Upper lobe of left lung (tissue), 6 donors: ENCODE data around the gene EFNA5. TPM values are rescaled to one million over a fixed set of nuclear protein-coding genes. Genes with fewer than 3 reads are reported as not detected.

Experiments
- ATAC-seq, 2 donors: fragments of 200-7000 bp; cut with Tn5 transposase; one replicate each; pipeline ENCODE4 v1.9.1; 2022; ENCODE audit warnings: mild to moderate bottlenecking in 2 of 2, moderate library complexity in 2 of 2; ENCODE audit not compliant: low FRiP score in 2 of 2
- DNase-seq, 2 donors: peaks; one replicate each; pipeline ENCODE4 v3.0.0-alpha.2; 2019 to 2020
- H3K27ac ChIP-seq, 4 donors: fragments of 200-600 bp; sonication (generic); one replicate each; pipeline ENCODE4 v1.5.1; 2016 to 2019
- H3K27me3 ChIP-seq, 4 donors: fragments of 200-600 bp; sonication (generic); one replicate each; pipeline ENCODE4 v1.5.1; 2017 to 2019
- H3K36me3 ChIP-seq, 4 donors: fragments of 200-600 bp; sonication (generic); one replicate each; pipeline ENCODE4 v1.5.1; 2016 to 2019
- H3K4me1 ChIP-seq, 4 donors: fragments of 200-600 bp; sonication (generic); one replicate each; pipeline ENCODE4 v1.5.1; 2018 to 2019
- H3K4me3 ChIP-seq, 4 donors: fragments of 200-600 bp; sonication (generic); one replicate each; pipeline ENCODE4 v1.5.1; 2017 to 2019; ENCODE audit warnings: mild to moderate bottlenecking in 2 of 4, moderate library complexity in 1 of 4
- H3K9me3 ChIP-seq, 4 donors: fragments of 200-600 bp; sonication (generic); one replicate each; pipeline ENCODE4 v1.5.1; 2018 to 2019
- CTCF ChIP-seq, 6 experiments: fragments of 450-650 bp in 4 of 6; fragments of 200-600 bp in 2 of 6; sonication (generic) in 2 of 6; IDR thresholded peaks; one replicate each; pipeline ENCODE4 v1.5.1; 2016 to 2019; ENCODE audit warnings: antibody characterized with exemption in 6 of 6
- EP300 ChIP-seq, 4 donors: sonication (generic); formaldehyde crosslinking; IDR thresholded peaks; one replicate each; pipeline ENCODE4 v1.5.1; 2017; ENCODE audit warnings: antibody characterized with exemption in 4 of 4, control low read depth in 2 of 4
- POLR2A ChIP-seq, 4 donors: fragments of 450-650 bp; IDR thresholded peaks; one replicate each; pipeline ENCODE4 v1.5.1; 2016 to 2017; ENCODE audit warnings: antibody characterized with exemption in 4 of 4, mild to moderate bottlenecking in 2 of 4
- POLR2AphosphoS5 ChIP-seq, 2 donors: sonication (generic); formaldehyde crosslinking; IDR thresholded peaks; one replicate each; pipeline ENCODE4 v1.5.1; 2017; ENCODE audit warnings: antibody characterized with exemption in 2 of 2
- WGBS, 2 donors: methylation state at CpG; one replicate each; pipeline ENCODE4 v1.1.5; 2017 to 2018; 5-methylcytosine and 5-hydroxymethylcytosine counted together
- total RNA-seq, 6 donors: library from RNA; depleted of rRNA in 4 of 6; stranded (reverse); fragments of >200 nt in 4 of 6; gene quantifications; one replicate each; pipeline versions ENCODE4 v1.1.0 to v1.2.1, GENCODE V29; 2016 to 2021
- donor health status: DM: no; HTN: no; CAD: no; lungs with moderate emphysema.
- donor health status: DM: no; HTN: yes; CAD: no; lungs with severe emphysema.

Gene EFNA5
- total RNA-seq, 6 donors from 2014 or later = 4.1 to 41.9 (median 7.3) TPM

- no peak for ATAC-seq
- H3K36me3 ChIP-seq = no peaks in the 10 kb centered on the region
These were observed 9.6 kb downstream of the EFNA5 start for GRCh38 chr5:107661038-107661649.

GRCh38 chr5:107658528-107658927 lies 12.2 kb downstream of the EFNA5 start:
- ATAC-seq = no peak
- H3K9me3 ChIP-seq = no peaks in the 10 kb centered on the region

More at GRCh38 chr5:107661038-107661649, 9.6 kb downstream of the EFNA5 start:
- TF ChIP-seq EP300 (IDR thresholded peaks at IDR 0.05) (no peak), POLR2AphosphoS5 (IDR thresholded peaks at IDR 0.05) (no peak), POLR2A (IDR thresholded peaks at IDR 0.05) (no peak), CTCF (IDR thresholded peaks at IDR 0.05) (no peak)
- 75 to 88% methylated on average over 7 of the region's 7 CpGs for WGBS, 2 donors
- no peak overlapping the region for H3K4me3 ChIP-seq
- H3K4me1 ChIP-seq = no peaks in the 10 kb centered on the region
- H3K27ac ChIP-seq = no peak overlapping the region
- no peak for DNase-seq
- H3K27me3 ChIP-seq = no peaks in the 10 kb centered on the region
- no peaks in the 10 kb centered on the region for H3K9me3 ChIP-seq

GRCh38 chr5:107655831-107656230 lies 14.9 kb downstream of the EFNA5 start:
- Histone ChIP-seq H3K27ac (no peak overlapping the region), H3K27me3 (no peaks in the 10 kb centered on the region), H3K36me3 (no peaks in the 10 kb centered on the region), H3K4me3 (no peak overlapping the region), H3K9me3 (no peaks in the 10 kb centered on the region), H3K4me1 (no peaks in the 10 kb centered on the region)
- ATAC-seq (no peak), DNase-seq (no peak)
- WGBS, 2 donors = 44 to 57% methylated on average over 3 of the region's 3 CpGs
- TF ChIP-seq POLR2A (IDR thresholded peaks at IDR 0.05) = no peak
- TF ChIP-seq EP300 (IDR thresholded peaks at IDR 0.05) = no peak
- no peak for TF ChIP-seq CTCF (IDR thresholded peaks at IDR 0.05)
- TF ChIP-seq POLR2AphosphoS5 (IDR thresholded peaks at IDR 0.05) = no peak

More at GRCh38 chr5:107658528-107658927, 12.2 kb downstream of the EFNA5 start:
- no peak for DNase-seq
- H3K36me3 ChIP-seq = no peaks in the 10 kb centered on the region
- H3K27ac ChIP-seq = no peak overlapping the region
- WGBS, 2 donors = 92 to 96% methylated on average over 5 of the region's 5 CpGs
- no peaks in the 10 kb centered on the region for H3K27me3 ChIP-seq
- H3K4me3 ChIP-seq = no peak overlapping the region
- H3K4me1 ChIP-seq = no peaks in the 10 kb centered on the region
- TF ChIP-seq CTCF (IDR thresholded peaks at IDR 0.05) = no peak
- TF ChIP-seq EP300 (IDR thresholded peaks at IDR 0.05) = no peak
- TF ChIP-seq POLR2AphosphoS5 (IDR thresholded peaks at IDR 0.05) = no peak
- no peak for TF ChIP-seq POLR2A (IDR thresholded peaks at IDR 0.05)

GRCh38 chr5:107654827-107655226 lies 15.9 kb downstream of the EFNA5 start:
- no peak for ATAC-seq
- Histone ChIP-seq H3K36me3 (no peaks in the 10 kb centered on the region), H3K4me3 (no peak overlapping the region), H3K4me1 (no peaks in the 10 kb centered on the region), H3K27ac (no peak overlapping the region), H3K9me3 (no peaks in the 10 kb centered on the region), H3K27me3 (no peaks in the 10 kb centered on the region)
- TF ChIP-seq POLR2AphosphoS5 (IDR thresholded peaks at IDR 0.05) (no peak), EP300 (IDR thresholded peaks at IDR 0.05) (no peak), POLR2A (IDR thresholded peaks at IDR 0.05) (no peak), CTCF (IDR thresholded peaks at IDR 0.05) (no peak)
- 93 to 95% methylated on average over 1 of the region's 1 CpG for WGBS, 2 donors
- DNase-seq = no peak

GRCh38 chr5:107653685-107654084 lies 17.1 kb downstream of the EFNA5 start:
- Histone ChIP-seq H3K4me1 (no peaks in the 10 kb centered on the region), H3K4me3 (no peak overlapping the region), H3K27me3 (no peaks in the 10 kb centered on the region), H3K27ac (no peak overlapping the region), H3K9me3 (no peaks in the 10 kb centered on the region), H3K36me3 (no peaks in the 10 kb centered on the region)
- ATAC-seq (no peak), DNase-seq (no peak)
- TF ChIP-seq POLR2A (IDR thresholded peaks at IDR 0.05) = no peak
- no peak for TF ChIP-seq POLR2AphosphoS5 (IDR thresholded peaks at IDR 0.05)
- TF ChIP-seq EP300 (IDR thresholded peaks at IDR 0.05) = no peak
- TF ChIP-seq CTCF (IDR thresholded peaks at IDR 0.05) = no peak
- 52 to 57% methylated on average over 2 of the region's 2 CpGs for WGBS, 2 donors
